ENCODE results near the gene GPC3.
"Not testable (repeated sequence)": the region's sequence is repeated elsewhere in the genome, so short reads cannot be mapped to it uniquely, and the experiment has no call there.

Gene GPC3

DNA sequence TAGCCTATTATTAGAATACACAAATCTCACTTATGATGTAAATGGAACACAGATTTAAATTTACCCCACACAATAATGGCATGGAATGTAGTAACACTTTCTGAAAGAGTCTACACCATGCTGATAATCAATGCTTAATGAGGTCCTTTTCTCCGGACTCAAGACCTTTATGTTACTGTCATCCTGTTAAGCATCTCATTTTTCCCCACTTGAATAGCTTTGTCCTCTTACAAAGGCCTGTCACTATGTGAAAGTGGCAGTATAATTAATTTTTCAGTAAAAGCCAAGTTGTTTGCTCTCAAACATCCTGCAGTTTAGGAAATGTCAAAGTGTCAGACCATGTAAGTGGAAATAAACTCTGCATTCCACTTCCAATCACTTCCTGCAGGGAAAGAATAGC, 96.4 kb downstream of the GPC3 start:
- DNase-seq (ENCODE audit: low read depth in 2 of 2) = no peak

GRCh38 chrX:133888084-133888483, 97.3 kb downstream of the GPC3 start:
- not testable (repeated sequence) for DNase-seq (ENCODE audit: low read depth in 2 of 2)

DNA sequence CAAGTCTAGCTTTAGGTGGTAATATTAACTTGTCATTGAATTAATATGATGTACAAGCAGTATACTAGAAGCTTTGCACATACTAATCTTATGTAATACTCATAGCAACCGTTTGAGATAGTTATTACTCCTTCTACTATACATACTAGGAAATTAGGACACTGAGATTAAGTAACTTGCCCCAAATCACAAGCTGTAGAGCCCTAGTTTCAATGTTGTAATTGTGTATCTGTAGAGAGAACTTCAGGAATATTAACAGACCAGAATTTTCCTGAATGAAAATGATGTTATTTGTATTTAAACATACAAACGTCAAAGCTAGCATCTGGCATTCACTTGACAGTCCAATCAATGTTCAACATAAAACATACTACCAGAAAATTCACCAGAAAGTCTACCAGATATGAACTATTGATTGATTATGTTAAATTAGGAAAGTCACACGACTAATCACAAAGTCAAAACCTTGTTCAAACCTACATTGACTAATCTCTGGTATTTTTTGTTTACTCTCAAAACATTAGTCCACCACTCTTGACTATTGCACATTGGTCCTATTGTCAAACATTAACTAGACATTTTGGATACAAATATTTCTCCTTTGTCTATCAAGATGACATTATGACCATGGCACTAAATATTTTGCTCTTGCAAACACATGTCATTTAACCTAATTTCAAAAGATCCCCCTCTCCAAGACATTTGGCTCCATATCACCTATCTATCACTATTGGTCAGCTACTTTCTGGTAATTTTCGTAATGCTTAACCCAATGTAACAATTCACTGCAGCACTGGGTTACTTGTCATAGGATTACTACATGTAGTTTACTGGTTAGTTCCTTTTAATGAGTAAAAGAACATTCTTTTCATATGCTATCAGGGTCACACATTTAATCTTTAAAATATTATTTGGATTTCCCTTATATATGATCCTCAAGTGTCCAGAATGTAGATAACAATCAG, 100.7 kb downstream of the GPC3 start:
- no peak for DNase-seq (ENCODE audit: low read depth in 2 of 2)

DNA sequence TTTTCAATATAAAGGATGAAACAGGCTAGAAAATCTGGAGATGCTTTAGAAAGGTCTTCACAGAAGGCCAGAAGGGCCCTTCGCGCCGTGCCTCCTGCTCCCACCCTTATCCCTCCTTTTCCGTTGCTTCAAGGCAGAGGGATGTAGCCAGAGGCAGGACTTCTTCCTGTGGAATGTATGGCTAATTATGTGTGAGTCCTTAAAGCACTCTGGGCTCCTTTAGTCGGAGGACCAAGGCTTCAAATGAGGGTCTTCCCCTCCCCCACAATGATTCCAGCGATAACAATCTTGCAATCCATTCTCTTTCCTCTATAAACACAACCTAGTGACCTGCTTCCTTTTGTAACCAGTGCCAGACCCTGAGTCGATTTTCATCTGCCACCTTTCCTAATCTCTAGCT, 103.5 kb downstream of the GPC3 start:
- no peak for DNase-seq (ENCODE audit: low read depth in 2 of 2)

DNA sequence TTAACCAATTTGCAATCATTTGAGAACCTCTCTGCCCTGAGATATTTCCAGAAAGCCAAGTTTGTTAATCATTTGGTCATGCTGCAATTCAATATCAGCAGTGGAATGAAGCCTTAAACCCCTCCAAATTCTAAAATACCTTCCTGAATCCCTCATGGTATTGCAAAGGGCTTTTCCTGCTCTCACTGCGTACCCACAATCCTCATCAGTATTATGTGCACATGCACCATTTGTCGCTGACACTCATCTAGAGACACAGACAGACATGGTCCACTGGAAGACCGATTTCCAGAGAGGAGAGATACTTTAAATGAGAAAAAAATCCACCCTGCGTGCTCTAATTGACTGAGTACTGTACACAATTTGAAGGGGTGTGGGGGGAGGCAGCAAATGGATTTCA, 104.4 kb downstream of the GPC3 start:
- DNase-seq (ENCODE audit: low read depth in 2 of 2) = no peak

DNA sequence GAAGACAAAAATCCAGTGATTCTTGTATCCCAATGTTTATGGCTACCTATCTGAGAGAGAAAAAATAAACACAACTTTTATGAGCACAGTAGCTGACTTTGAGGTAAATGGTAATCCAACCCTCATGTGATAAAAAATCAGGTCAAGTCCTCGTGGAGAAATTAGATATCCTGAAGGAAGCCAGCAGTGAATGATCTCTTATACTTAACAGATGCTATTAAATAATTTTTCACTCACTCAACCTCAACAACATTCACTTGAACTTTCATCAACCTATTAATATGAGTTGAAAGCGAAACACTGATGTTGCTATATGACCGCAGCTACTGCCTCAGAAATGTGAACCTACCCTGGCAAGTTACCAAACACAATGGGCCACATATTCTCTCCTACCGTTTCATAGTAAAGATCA, 105.4 kb downstream of the GPC3 start:
- no peak for DNase-seq (ENCODE audit: low read depth in 2 of 2)

GRCh38 chrX:133878710-133879109, 106.7 kb downstream of the GPC3 start:
- DNase-seq (ENCODE audit: low read depth in 2 of 2) = no peak

DNA sequence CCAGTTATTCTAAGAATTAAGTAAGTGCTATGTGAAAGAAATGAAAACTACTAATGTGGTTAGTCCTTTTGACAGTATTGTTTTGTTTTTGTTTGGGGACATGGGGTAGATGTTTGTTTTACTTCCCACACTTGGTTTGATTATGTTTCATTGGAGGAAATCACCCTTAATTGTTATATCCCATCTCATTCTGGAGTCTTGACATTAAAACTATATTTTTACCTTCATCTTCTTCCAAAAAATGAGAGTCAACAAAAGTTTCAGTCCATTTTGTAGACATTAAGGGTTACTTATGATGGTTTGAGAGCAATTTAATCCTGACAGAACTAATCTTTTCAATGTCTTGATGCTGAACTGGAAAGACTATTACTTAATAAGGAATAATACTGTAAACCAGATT, 108.7 kb downstream of the GPC3 start:
- no peak for DNase-seq (ENCODE audit: low read depth in 2 of 2)

GRCh38 chrX:133869270-133869669, 116.1 kb downstream of the GPC3 start:
- DNase-seq (ENCODE audit: low read depth in 2 of 2) = no peak

DNA sequence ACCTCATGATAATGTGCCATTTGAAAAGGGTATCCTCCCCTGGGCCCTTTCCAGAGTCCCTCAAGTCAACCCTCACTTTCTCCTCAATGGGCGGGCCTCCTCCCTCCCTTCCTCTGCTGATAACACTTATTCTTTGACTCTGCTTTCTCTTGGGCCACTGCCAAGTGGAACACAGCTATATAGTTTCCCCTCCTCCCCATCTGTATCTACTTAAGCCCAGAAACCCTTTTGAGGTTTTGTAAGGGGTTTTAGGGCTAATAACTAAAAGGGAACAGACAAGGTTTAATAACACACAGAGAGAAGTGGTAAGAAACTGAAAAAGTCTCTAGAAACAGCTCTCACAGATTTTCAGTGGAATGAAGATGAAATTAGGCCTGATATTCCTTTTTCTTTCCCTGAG, 116.7 kb downstream of the GPC3 start:
- DNase-seq (ENCODE audit: low read depth in 2 of 2) = no peak

GRCh38 chrX:133868250-133868649, 117.1 kb downstream of the GPC3 start:
- no peak for DNase-seq (ENCODE audit: low read depth in 2 of 2)

DNA sequence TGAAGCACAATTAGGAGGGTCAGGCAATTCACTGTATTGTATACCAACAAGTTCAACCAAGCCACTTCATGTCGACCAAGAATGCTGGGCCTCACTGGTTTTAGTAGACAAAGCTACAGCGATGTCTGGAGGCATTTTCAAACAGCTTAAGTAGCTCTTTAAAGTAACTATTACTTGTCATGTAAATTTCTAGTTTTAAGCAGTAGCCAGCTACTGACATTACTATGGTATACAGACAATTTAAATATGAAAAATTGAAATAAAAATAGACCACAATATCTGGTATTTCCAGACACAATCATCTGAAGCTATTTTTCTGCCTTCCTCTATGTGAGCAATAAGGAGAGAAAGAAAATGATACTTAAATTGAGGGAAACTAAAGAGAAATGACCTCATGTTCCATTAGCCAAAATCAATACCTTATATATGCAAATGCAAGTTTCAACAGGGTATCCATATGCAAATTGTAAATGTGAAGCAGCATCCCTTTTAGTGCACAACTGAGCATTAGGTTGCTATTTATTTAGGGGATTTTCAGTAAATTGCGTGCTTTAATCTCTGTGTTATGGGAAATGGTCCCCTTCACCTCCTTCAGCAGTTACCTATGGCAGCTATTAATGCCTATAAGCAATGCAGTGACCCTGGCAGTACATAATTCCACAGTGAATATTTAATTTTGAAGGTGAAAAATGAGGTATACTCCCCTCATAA, 119.5 kb downstream of the GPC3 start:
- no peak for DNase-seq (ENCODE audit: low read depth in 2 of 2)

DNA sequence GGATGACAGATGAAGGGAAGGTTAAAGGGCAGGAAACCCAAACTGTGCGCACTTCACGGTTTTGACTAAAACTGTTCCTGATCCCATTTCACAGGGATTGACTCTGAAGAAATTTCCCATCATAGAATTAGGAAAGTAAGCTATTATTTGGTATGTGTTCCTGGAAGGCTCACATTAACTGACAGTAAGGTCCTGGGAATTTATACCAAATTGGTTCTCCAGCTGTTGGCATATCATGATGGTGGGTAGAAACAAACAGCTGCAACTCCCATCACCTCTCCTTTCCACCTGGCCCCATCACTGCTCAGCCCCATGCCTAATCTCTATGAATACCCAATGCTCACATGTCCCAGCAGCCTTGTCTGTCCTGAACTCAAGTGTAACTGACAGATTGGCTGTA, 121.2 kb downstream of the GPC3 start:
- no peak for DNase-seq (ENCODE audit: low read depth in 2 of 2)

DNA sequence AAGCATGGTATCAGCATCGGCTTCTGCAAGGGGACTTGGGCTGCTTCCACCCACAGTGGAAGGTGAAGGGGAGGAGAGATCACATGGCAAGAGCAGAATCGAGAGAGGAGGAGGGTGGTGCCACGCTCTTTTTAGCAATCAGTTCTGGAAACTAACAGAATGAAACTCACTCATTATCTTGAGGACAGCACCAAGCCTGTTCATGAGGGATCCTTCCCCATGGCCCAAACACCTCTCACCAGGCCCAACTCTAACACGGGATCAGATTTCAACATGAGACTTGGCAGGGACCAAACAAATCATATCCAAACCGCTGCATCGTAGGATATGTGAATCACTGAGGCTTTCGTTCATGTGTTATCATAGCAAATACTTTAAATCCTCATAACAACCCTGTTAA, 125.5 kb downstream of the GPC3 start:
- DNase-seq (ENCODE audit: low read depth in 2 of 2) = peak; percentile 9 to 18

DNA sequence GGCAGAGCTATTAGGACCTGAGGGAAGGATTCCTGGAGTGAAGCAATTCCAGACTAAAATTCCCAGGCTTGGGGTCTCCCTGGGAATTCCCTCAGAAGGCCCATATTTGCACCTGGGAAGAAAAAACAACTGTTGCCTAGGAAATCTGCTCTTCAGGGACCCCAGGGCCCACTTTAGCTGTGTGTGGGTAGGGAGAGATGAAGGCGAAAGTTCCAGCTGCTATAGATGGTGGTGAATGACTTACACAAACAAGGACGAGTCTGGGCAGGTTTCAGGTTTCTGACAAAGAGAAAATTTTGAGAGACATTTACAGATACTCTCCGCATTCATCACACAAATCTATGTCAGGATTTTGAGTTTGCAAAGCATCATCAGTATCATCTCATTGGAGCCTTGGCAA, 126.1 kb downstream of the GPC3 start:
- DNase-seq (ENCODE audit: low read depth in 2 of 2) = no peak

GRCh38 chrX:133857640-133858269, 127.6 kb downstream of the GPC3 start:
- no peak for DNase-seq (ENCODE audit: low read depth in 2 of 2)

DNA sequence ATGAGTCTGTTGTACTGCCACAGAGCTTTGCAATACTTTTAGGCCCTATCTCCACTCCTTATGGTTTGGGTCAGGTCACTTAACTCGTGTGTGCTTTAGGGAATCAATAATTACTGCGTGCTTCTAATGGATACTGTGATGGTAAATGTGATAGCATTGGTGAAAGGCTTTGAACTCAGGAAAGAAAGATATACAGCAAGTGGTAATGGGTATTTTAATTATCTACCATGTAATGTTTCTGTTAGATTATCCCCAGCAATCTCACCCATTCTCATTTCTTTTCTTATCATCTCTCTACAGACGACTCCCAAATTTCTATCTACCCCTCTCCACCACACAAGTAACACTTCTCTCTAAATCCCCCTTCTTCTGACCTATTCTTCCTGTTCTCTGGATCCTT, 128.6 kb downstream of the GPC3 start:
- DNase-seq (ENCODE audit: low read depth in 2 of 2) = no peak

DNA sequence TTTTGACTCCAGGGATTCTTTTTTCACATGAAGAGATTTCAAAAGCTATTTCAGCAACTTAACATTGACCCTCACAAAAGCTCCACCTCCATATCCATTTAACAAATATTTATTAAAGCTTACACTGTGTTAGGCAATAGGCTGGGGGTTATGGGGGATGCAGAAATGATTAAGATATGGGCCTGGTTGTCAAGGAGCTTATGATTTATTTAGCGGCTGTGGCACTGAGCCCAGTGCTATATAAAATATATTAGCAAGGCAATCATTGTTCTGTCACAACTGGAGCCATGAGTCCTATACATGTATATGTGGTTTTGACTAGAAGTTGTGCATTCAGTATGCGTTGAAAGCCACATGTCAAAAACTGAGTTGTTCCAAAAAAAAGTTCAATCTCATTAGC, 131.1 kb downstream of the GPC3 start:
- DNase-seq (ENCODE audit: low read depth in 2 of 2) = no peak

GRCh38 chrX:133852837-133853356, 132.5 kb downstream of the GPC3 start:
- DNase-seq (ENCODE audit: low read depth in 2 of 2) = no peak

GRCh38 chrX:133852401-133852800, 133.0 kb downstream of the GPC3 start:
- DNase-seq (ENCODE audit: low read depth in 2 of 2) = no peak

- DNase-seq (ENCODE audit: low read depth in 2 of 2) = no peak
Observed at GRCh38 chrX:133850399-133850798, 135.0 kb downstream of the GPC3 start.

DNA sequence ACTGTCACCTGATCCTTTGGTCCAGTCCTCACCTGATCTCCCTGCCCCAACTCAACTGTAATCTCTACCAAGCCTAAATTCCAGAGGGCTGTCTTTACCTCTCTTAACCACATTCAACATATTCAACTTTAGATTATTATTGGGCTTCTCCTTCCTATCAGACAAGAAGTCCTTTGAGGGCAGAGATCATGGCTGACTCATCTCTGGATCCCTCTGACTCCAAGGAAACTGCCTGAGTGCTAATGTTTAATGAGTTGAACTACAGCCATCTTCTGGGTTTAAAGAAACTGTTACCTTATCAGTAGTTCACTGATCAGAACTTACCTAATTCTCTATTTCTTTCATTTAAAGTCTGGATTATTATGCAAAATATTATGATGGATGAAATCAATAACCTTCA, 135.7 kb downstream of the GPC3 start:
- DNase-seq (ENCODE audit: low read depth in 2 of 2) = no peak

Measured in fibroblast of skin of left quadriceps (primary cell).